Neural cell (in vitro differentiated cells): Measurements from ENCODE around the gene GNG11.

Experiments used
- CTCF ChIP-seq: fragments of 450-650 bp; IDR thresholded peaks from 2 replicates; pipeline ENCODE4 v1.5.1; 2014; ENCODE audit warnings: antibody characterized with exemption, mild to moderate bottlenecking, moderate library complexity; ENCODE audit not compliant: poor library complexity, severe bottlenecking
- EP300 ChIP-seq: fragments of 450-650 bp; conservative IDR thresholded peaks from 2 replicates; pipeline ENCODE4 v1.6.1; 2014; ENCODE audit warnings: antibody characterized with exemption, mild to moderate bottlenecking, moderate library complexity; ENCODE audit not compliant: poor library complexity, severe bottlenecking
- EZH2 ChIP-seq: fragments of 200-600, 300-800 bp; shearing (Covaris generic), sonication (generic); IDR thresholded peaks from 2 replicates; pipeline ENCODE4 v1.6.1; 2014; ENCODE audit warnings: antibody characterized with exemption, low read length, borderline replicate concordance, mild to moderate bottlenecking; ENCODE audit not compliant: insufficient read depth, poor library complexity, severe bottlenecking
- POLR2AphosphoS5 ChIP-seq: IDR thresholded peaks from 2 replicates; pipeline ENCODE4 v1.6.1; 2012
- RAD21 ChIP-seq: fragments of 450-650 bp; conservative IDR thresholded peaks from 2 replicates; pipeline ENCODE4 v1.6.1; 2014; ENCODE audit warnings: antibody characterized with exemption, mild to moderate bottlenecking, moderate library complexity
- REST ChIP-seq: IDR thresholded peaks from 2 replicates; pipeline ENCODE4 v1.6.1; 2012; ENCODE audit warnings: borderline replicate concordance

- TF ChIP-seq CTCF = no peak
- TF ChIP-seq POLR2AphosphoS5 = no peak
- no peak for TF ChIP-seq REST
- no peak for TF ChIP-seq EZH2
- TF ChIP-seq EP300 = no peak
- TF ChIP-seq RAD21 = no peak
These were observed 43.3 kb downstream of the GNG11 start for GRCh38 chr7:93964813-93965212.
